SKM-1 (cell line): ENCODE data around the gene DCTN5.
"Not testable (repeated sequence)": the region's sequence is repeated elsewhere in the genome, so short reads cannot be mapped to it uniquely, and the experiment has no call there.

Source experiments
- DNase-seq: peaks from one replicate; lab custom pipeline; 2025; ENCODE audit not compliant: unreplicated experiment; lab: John Stamatoyannopoulos, UW

The DCTN5 gene

DNA sequence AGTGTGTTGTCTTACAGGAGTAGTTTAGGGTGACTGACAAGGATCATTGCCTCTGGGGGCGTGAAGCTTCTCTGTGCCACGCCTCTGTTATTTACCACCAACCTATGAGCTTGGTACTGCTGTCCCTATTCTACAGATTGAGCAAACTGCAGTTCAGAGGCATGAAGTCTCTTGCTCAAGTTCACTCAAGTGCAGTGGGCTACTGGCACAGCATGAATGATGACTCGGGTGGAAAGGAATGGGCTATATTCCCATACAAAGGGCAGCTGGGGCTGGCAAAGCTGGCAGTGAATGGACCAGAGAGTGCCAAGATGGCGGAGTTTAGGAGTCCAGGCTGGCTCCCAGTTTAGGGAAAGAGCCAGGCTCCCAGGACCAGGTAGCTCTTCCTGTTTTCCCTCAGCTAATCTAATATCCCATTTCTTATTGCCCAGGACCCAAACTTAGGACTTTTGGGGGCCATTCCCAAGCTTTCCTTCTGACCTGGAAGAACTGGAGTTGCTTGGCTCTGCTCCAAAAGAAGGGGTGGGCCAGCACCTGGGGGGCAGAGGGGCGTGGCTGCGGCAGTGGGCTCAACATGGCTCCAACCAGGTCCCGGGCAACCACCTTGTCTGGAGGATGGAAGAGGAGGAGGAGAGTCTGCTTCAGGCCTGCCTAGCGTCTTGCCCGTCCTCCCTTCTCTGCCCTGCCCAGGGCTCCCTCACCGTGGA is 50.4 kb downstream of the DCTN5 start:
- DNase-seq = no peak

DNA sequence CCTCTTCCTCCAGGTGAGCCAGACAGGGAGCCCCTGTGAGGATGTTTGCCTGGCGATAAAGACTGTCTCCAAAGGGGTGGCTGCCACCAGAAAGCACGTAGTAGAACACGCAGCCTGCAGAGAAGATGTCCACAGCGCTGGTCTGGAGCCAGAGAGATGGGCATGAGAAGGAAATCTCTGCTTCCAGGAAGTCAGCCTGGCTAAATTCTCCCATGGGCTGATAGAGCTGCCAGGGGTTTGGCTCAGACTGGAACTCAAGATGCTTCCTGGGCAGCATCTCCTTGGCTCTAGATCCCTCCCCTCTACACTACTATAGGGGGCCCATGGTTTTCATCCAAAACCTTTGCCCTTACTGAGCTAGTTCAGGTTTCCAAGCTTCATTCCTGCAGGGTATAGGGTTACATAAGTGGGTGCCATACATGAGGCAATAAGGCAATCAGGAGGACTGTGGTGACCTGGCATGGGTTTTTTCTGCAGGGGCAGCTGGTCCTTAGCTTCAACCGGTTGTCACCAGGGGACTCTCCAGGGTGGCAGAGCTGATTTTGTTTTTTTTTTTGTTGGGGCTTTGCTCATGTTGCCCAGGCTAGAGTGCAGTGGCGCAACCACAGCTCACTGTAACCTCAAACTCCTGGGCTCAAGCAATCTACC is 51.0 kb downstream of the DCTN5 start:
- DNase-seq = no peak

GRCh38 chr16:23694265-23694643 is 53.0 kb downstream of the DCTN5 start:
- no peak for DNase-seq

- DNase-seq = no peak
Observed at GRCh38 chr16:23694644-23695373, 53.5 kb downstream of the DCTN5 start.

DNA sequence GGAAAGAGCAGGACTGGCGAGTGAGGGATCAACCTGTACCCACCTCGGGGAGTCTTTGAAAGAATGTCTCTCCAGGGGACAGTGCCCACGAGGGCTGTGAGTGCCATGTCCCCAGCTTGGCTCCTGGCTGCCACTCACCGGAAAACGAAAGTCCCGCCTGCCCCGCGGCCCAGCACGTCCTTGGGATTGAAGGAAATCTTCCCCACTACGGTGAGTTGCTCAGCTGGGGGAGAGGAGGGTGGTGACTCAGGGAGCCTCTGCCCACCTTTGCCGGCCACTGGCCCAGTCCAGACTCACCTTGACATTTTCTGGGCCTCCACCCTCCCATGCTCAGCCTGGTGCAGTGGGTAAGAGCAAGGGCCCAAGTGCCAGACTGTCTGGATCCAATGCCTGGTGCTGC is 54.5 kb downstream of the DCTN5 start:
- DNase-seq = no peak

DNA sequence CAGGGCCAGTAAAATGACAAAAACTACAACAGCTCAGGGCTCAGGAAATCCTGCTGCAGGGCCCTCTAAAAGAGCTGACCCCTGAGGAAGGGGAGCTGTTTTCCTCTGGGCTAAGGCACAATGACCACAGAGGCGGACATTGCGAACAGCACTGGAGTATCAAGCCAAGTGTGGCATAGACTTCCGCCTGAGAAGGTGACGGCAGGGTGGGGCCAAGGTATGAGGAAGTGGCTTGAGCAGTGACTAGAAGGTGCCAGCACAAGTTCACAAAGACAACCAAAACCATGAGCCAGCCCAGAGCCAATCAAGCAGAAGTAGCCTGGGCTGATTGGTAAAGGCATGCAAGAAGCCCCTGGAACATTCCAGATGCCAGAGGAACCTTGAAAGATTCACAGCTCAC is 57.8 kb downstream of the DCTN5 start:
- DNase-seq = no peak

- no peak for DNase-seq
Observed at GRCh38 chr16:23700093-23700492, 58.8 kb downstream of the DCTN5 start.

GRCh38 chr16:23700509-23700908 is 59.2 kb downstream of the DCTN5 start:
- DNase-seq = no peak

GRCh38 chr16:23701045-23701444 is 59.8 kb downstream of the DCTN5 start:
- DNase-seq = no peak

GRCh38 chr16:23702951-23703350 is 61.7 kb downstream of the DCTN5 start:
- DNase-seq = no peak

DNA sequence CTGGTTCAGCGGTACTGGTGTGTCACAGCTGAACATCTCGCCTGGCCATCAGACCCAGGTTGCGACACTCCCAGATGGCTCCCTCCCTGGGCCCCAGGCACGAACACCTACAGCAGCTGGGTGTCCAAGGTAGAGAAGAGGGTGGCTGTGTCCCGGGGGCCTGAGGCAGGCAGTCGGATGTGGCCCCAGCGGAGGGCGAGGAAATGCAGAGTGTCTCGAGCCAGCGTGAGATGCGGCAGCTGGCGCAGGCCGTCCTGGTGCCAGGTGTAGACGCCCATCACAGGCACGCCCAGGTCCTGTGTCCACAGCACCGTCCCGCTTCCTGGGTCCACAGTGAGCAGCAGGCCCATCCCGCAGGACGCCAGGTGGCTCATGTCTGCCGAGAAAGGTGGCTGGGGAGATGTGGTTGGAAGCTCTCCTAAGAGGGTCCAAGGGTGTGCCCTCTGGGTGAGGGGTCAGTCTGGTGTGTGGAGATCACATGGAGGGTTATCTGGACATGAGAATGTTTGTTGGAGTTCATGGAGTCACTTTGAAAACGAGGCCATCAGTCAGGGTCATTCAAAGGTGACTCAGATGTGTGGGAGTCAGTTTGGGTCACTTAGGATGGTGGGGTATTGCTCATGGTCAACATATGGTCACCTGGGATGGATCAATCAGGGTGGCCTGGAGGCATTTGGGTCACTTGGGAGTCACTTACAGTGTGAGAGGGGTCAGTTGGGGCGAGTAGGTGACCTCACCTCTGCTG is 63.7 kb downstream of the DCTN5 start:
- DNase-seq = no peak

GRCh38 chr16:23705517-23705902 is 64.2 kb downstream of the DCTN5 start:
- DNase-seq = no peak

DNA sequence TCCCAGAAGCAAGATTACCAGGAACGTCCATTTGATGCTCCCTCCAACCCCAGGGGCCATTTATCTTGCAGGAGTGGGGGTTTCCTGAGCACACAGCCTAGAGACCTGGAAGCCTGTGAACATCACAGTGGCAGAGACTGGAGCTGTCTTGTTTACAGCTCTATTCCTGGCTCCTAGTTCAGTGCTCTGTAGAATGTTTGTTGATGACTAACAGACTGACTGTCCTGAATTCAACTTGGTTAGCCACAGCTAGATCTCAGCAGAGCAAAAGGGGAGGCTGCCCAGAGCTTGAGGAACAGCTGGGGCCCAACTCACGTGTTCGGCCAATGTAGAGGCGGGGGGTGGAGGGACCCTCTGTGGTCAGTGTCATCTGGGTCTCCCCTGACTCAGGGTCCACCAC is 65.2 kb downstream of the DCTN5 start:
- DNase-seq = no peak

GRCh38 chr16:23709536-23709935 is 68.3 kb downstream of the DCTN5 start:
- no peak for DNase-seq

- DNase-seq = no peak
Observed at GRCh38 chr16:23710008-23710407, 68.7 kb downstream of the DCTN5 start.

DNA sequence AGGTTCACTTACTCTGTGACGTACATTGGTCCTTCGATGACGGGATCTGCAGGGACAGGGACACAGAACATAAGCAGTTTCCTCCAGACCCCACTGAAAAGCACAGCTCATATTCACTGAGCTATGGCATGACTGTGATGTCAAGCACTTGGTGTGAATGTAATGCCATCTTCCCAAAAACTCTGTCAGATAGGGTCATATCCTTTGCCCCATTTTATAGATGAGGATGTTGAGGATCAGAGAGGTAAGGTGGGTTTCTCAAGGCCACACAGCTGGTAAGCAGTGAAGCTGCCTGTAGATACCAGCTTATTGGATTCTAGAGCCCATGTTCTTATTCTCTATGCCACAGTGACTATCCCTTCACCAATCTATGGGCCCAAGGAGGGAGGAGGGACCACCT is 69.2 kb downstream of the DCTN5 start:
- DNase-seq = no peak

DNA sequence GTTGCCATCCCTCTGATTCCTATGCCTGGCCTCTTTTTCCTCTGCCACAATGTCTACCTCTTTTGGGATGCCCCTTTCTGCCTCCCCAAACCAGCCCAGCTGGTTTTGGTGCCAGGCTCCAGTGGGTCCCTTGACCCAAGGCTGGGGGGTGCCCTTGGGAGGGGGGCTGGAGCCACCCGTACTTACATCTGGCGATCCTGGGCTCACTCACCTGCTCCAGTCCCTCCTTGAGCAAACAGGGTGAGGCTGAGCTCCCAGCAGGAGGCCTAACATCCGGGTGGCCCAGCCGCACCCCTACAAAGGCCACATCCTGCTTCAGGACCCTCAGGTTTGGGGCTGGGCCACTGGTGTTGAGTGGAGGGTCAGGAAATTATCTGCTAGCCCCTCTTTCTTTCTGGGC is 70.5 kb downstream of the DCTN5 start:
- no peak for DNase-seq

DNA sequence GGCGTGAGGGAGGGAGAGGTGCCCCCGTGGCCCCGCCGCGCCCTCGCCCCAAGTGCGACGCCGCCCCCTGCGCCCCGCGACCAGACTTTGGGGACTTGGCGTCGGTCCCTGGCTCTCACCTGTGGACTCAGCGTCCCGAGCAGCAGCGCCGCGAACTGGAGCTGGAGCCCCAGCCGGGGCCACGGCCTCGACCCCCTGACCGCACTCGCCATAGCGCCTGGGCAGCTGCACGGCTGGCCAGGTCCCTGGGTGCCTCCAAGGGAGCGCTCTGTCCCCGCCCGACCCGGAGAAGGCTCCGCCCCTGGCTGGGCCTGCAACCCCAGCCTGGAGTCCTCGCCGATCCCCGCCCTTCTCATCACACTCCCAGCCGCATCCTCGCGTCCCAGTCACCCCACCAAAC is 71.7 kb downstream of the DCTN5 start, which contains the start of gene ERN2:
Gene ERN2 (minus strand): TSS at position 247 of the 400 bp plus-strand sequence. CDS start 35 bp downstream, at position 212.
- no peak for DNase-seq

DNA sequence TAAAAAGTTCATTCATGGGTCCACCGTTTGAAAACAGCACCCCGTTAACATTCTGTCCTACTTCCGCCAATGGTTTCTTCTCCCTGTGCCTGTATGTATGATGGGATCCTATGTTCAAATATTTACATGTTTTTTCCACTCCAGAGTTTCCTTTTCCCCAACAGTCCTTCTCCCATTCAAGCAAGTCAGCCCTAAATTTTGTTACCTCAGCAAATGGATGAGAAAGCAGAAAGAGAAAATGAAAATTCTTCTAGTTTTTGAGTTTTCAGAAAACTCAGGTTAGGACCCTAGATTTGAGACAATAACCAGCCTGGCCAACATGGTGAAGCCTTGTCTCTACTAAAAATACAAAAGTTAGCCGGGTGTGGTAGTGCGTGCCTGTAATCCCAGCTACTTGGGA is 75.2 kb downstream of the DCTN5 start:
- DNase-seq = no peak

DNA sequence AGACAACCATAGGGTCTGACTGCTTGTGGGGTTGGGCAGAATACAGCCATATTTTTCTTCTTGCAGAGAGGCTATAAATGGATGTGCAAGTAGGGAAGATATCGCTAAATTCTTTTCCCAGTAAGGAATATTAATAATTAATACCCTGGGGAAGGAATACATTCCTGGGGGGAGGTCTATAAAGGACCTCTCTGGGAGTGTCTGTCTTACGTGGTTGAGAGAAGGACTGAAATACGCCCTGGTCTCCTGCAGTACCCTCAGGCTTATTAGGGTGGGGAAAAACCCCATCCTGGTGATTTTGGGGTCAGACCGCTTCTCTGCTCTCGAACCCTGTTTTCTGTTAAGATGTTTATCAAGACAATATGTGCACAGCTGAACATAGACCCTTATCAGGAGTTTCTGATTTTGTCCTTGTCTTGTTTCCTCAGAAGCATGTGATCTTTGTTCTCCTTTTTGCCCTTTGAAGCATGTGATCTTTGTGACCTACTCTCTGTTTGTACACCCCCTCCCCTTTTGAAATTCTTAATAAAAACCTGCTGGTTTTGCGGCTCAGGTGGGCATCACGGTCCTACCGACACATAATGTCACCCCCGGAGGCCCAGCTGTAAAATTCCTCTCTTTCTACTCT is 81.5 kb downstream of the DCTN5 start:
- not testable (repeated sequence) for DNase-seq
